Measurements from ENCODE around the gene VIT.
A peak's percentile ranks its signal among the peaks of the same experiment; 100 is the strongest.

Gene VIT

GRCh38 chr2:36658277-36658748 lies 38.2 kb upstream of the VIT start:
- in situ Hi-C loops (cut with MboI; ENCODE audit: low sequenced_read_pairs, unreplicated experiment) = no loop called here
- TF ChIP-seq, protein P1, sequence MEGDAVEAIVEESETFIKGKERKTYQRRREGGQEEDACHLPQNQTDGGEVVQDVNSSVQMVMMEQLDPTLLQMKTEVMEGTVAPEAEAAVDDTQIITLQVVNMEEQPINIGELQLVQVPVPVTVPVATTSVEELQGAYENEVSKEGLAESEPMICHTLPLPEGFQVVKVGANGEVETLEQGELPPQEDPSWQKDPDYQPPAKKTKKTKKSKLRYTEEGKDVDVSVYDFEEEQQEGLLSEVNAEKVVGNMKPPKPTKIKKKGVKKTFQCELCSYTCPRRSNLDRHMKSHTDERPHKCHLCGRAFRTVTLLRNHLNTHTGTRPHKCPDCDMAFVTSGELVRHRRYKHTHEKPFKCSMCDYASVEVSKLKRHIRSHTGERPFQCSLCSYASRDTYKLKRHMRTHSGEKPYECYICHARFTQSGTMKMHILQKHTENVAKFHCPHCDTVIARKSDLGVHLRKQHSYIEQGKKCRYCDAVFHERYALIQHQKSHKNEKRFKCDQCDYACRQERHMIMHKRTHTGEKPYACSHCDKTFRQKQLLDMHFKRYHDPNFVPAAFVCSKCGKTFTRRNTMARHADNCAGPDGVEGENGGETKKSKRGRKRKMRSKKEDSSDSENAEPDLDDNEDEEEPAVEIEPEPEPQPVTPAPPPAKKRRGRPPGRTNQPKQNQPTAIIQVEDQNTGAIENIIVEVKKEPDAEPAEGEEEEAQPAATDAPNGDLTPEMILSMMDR (IDR thresholded peaks at IDR 0.05; ENCODE audit: borderline replicate concordance, control extremely low read depth, extremely low read depth, insufficient read depth, missing control alignments) = no peak
- DNase-seq (ENCODE audit: low spot score) = no peak

- TF ChIP-seq, protein P1 (IDR thresholded peaks at IDR 0.05; ENCODE audit: borderline replicate concordance, control extremely low read depth, extremely low read depth, insufficient read depth, missing control alignments) = no peak
- in situ Hi-C loops (cut with MboI; ENCODE audit: low sequenced_read_pairs, unreplicated experiment) = no loop called here
- DNase-seq (ENCODE audit: low spot score) = no peak
Observed at GRCh38 chr2:36659218-36659617, 37.3 kb upstream of the VIT start.

DNA sequence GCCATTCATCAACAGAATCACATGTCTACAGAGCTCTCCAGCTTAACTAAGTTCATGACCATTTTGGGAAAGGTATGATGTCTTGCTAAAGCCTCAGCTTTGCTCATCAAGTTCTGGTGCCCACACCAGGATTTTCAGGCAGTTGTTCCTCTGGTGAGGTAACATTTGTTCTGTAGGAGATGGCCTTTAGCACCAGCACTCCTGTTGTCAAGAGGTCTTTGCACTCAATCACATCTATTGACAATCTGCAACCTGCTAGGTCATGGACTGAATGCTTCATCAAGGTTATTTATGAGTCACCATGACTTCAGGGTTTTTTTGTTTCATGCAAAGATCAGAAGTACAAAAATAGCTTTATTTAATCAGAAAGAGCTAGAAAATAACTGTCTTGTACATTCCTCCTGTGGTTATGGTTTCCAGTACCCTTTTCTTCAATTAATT lies 36.6 kb upstream of the VIT start:
- DNase-seq (ENCODE audit: low spot score) = peak; percentile 43
- in situ Hi-C loops (cut with MboI; ENCODE audit: low sequenced_read_pairs, unreplicated experiment) = loop anchor here (10.0 kb wide), 1 partner anchor 305 kb away; the partner anchor contains the start of gene CRIM1

DNA sequence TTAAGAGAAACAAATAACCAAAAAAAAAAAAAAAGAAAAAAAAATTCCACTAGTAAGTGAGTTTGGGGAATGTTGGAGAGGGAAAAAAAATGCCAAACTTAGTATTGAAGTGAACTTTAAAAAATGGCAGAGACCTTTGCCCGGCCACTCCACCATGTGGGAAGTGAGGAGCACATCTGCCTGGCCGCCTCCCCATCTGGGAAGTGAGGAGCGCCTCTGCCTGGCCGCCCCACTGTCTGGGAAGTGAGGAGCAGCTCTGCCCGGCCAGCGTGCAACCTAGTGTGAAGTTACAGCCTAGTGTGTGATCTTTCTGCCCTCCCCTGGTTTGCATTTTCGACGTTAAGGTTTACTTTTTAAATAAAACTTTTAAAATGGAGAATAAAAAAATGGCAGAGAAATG lies 33.9 kb upstream of the VIT start:
- in situ Hi-C loops (cut with MboI; ENCODE audit: low sequenced_read_pairs, unreplicated experiment) = loop anchor here (10.0 kb wide), 1 partner anchor 308 kb away; the partner anchor contains the start of gene CRIM1
- DNase-seq (ENCODE audit: low spot score) = no peak
- TF ChIP-seq, protein P1 (IDR thresholded peaks at IDR 0.05; ENCODE audit: borderline replicate concordance, control extremely low read depth, extremely low read depth, insufficient read depth, missing control alignments) = no peak

More for the DNA sequence above, 36.6 kb upstream of the VIT start:
- TF ChIP-seq, protein P1 (IDR thresholded peaks at IDR 0.05; ENCODE audit: borderline replicate concordance, control extremely low read depth, extremely low read depth, insufficient read depth, missing control alignments) = no peak

GRCh38 chr2:36663295-36663694 lies 33.2 kb upstream of the VIT start:
- in situ Hi-C loops (cut with MboI; ENCODE audit: low sequenced_read_pairs, unreplicated experiment) = loop anchor here (10.0 kb wide), 1 partner anchor 308 kb away; the partner anchor contains the start of gene CRIM1
- no peak for DNase-seq (ENCODE audit: low spot score)
- TF ChIP-seq, protein P1 (IDR thresholded peaks at IDR 0.05; ENCODE audit: borderline replicate concordance, control extremely low read depth, extremely low read depth, insufficient read depth, missing control alignments) = no peak

DNA sequence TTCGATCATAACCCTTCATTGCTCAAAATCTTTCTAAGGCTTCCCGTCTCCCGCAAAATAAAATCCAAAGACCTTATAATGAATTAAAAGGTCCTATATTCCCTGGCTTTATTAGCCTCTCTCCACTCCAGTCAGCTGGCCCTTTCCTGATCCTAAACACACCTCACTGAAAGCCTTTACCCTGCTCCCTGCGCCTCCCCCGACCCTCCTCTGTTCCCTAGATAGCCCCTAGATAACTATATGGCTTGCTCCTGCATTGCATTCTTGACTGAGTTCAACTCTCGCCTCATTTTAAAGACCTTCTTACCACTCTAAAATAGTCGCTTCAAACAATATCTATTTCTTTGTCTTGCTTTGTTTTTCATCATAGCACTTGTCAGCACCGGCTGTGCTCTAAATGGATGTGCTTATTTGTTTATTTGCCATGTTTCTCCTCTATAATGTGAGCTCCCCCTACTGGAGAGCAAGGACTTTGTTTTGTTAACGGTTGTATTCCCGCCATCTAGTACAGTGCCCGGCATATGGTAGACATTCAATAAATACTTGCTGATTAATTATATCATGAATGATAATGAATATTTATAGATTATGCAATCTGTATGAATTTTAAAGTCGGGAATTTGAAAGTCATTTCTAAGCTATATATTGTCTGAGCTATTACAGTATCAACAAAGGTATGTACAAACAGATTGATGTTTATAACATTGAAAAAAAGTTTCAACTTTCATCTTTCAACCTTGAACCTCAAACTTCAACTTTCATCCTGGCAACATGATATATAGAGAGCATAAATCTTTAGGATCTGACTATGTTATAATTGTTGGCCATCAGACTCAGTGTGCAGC lies 32.4 kb upstream of the VIT start:
- in situ Hi-C loops (cut with MboI; ENCODE audit: low sequenced_read_pairs, unreplicated experiment) = loop anchor here (10.0 kb wide), 1 partner anchor 309 kb away; the partner anchor contains the start of gene CRIM1
- peak; percentile 62 for DNase-seq (ENCODE audit: low spot score)
- TF ChIP-seq, protein P1 (IDR thresholded peaks at IDR 0.05; ENCODE audit: borderline replicate concordance, control extremely low read depth, extremely low read depth, insufficient read depth, missing control alignments) = peak; percentile 50

Data from GM13976 (cell line).